Measurements from ENCODE around the gene ODAD2.

Gene ODAD2

GRCh38 chr10:27771231-27771630 is 227.6 kb downstream of the ODAD2 start:
- DNase-seq (ENCODE audit: low spot score), result no peak
- TF ChIP-seq, protein P1, sequence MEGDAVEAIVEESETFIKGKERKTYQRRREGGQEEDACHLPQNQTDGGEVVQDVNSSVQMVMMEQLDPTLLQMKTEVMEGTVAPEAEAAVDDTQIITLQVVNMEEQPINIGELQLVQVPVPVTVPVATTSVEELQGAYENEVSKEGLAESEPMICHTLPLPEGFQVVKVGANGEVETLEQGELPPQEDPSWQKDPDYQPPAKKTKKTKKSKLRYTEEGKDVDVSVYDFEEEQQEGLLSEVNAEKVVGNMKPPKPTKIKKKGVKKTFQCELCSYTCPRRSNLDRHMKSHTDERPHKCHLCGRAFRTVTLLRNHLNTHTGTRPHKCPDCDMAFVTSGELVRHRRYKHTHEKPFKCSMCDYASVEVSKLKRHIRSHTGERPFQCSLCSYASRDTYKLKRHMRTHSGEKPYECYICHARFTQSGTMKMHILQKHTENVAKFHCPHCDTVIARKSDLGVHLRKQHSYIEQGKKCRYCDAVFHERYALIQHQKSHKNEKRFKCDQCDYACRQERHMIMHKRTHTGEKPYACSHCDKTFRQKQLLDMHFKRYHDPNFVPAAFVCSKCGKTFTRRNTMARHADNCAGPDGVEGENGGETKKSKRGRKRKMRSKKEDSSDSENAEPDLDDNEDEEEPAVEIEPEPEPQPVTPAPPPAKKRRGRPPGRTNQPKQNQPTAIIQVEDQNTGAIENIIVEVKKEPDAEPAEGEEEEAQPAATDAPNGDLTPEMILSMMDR (conservative IDR thresholded peaks at IDR 0.05; ENCODE audit: low read depth), result no peak
- ChIA-PET CTCF (no interaction called here), POLR2A (ENCODE audit: low non-redundant PET) (no interaction called here)
- no peak overlapping the region for H3K27ac ChIP-seq

GRCh38 chr10:27770181-27770580 is 228.7 kb downstream of the ODAD2 start:
- ChIA-PET POLR2A (ENCODE audit: low non-redundant PET) (no interaction called here), CTCF (no interaction called here)
- TF ChIP-seq, protein P1 (conservative IDR thresholded peaks at IDR 0.05; ENCODE audit: low read depth), result no peak
- no peak for DNase-seq (ENCODE audit: low spot score)
- H3K27ac ChIP-seq, result no peak overlapping the region
